ENCODE measurements around the gene MDK. TPM values are rescaled to one million over a fixed set of nuclear protein-coding genes. Genes with fewer than 3 reads are reported as not detected.

Gene MDK
- total RNA-seq, 1 experiment from 2014 or later, result 0.49 TPM

- H3K4me3 Mint-ChIP-seq (ENCODE audit: unreplicated experiment), result peak overlapping the region; percentile 47
- DNase-seq (ENCODE audit: unreplicated experiment), result peak; percentile 49
- no peaks in the 10 kb centered on the region for H3K9me3 Mint-ChIP-seq (ENCODE audit: unreplicated experiment)
- H3K4me1 Mint-ChIP-seq (ENCODE audit: insufficient read depth, unreplicated experiment), result peaks cover 32% of the 10 kb centered on the region
- CTCF ChIA-PET, result interaction anchor here (0.6 to 2.4 kb wide), 7 partner anchors 9 to 322 kb away, joined by 3 to 12 read pairs (median 4); no protein-coding TSS in a partner anchor
- H3K27me3 Mint-ChIP-seq (ENCODE audit: insufficient read depth, unreplicated experiment), result no peaks in the 10 kb centered on the region
- intact Hi-C loops (cut with micrococcal nuclease), result no loop called here
- BruUV-seq (replicated peaks), result no TSS peak
- peak overlapping the region; percentile 9 for H3K27ac Mint-ChIP-seq (ENCODE audit: low read depth, unreplicated experiment)
- H3K36me3 Mint-ChIP-seq (ENCODE audit: insufficient read depth, unreplicated experiment), result peaks cover 6% of the 10 kb centered on the region
- POLR2A ChIA-PET, result interaction anchor here (0.6 to 1.2 kb wide), 6 partner anchors 8 to 372 kb away, joined by 3 to 5 read pairs (median 4); no protein-coding TSS in a partner anchor
- TF ChIP-seq CTCF (IDR thresholded peaks at IDR 0.05; ENCODE audit: unreplicated experiment), result no peak
Measured at GRCh38 chr11:46345131-46345597, 36.3 kb upstream of the MDK start.

- POLR2A ChIA-PET, result interaction anchor here (1.2 kb wide), 1 partner anchor 103 kb away, joined by 5 read pairs; no protein-coding TSS in a partner anchor
- no peaks in the 10 kb centered on the region for H3K27me3 Mint-ChIP-seq (ENCODE audit: insufficient read depth, unreplicated experiment)
- CTCF ChIA-PET, result interaction anchor here (0.6 to 2.2 kb wide), 12 partner anchors 9 to 381 kb away, joined by 3 to 8 read pairs (median 4); no protein-coding TSS in a partner anchor
- H3K27ac Mint-ChIP-seq (ENCODE audit: low read depth, unreplicated experiment), result no peak overlapping the region
- H3K36me3 Mint-ChIP-seq (ENCODE audit: insufficient read depth, unreplicated experiment), result peaks cover 6% of the 10 kb centered on the region
- no TSS peak for BruUV-seq (replicated peaks)
- no peak for DNase-seq (ENCODE audit: unreplicated experiment)
- H3K4me1 Mint-ChIP-seq (ENCODE audit: insufficient read depth, unreplicated experiment), result peaks cover 31% of the 10 kb centered on the region
- intact Hi-C loops (cut with micrococcal nuclease), result no loop called here
- peak overlapping the region; percentile 47 for H3K4me3 Mint-ChIP-seq (ENCODE audit: unreplicated experiment)
- H3K9me3 Mint-ChIP-seq (ENCODE audit: unreplicated experiment), result no peaks in the 10 kb centered on the region
- TF ChIP-seq CTCF (IDR thresholded peaks at IDR 0.05; ENCODE audit: unreplicated experiment), result no peak
Measured at GRCh38 chr11:46345881-46346484, 35.5 kb upstream of the MDK start.

- Mint-ChIP-seq H3K9me3 (ENCODE audit: unreplicated experiment) (no peaks in the 10 kb centered on the region), H3K4me3 (ENCODE audit: unreplicated experiment) (peak within 1 kb of the TSS; percentile 59), H3K27ac (ENCODE audit: low read depth, unreplicated experiment) (peak within 1 kb of the TSS; percentile 27), H3K36me3 (ENCODE audit: insufficient read depth, unreplicated experiment) (peaks cover 6% of the 10 kb centered on the region), H3K27me3 (ENCODE audit: insufficient read depth, unreplicated experiment) (no peaks in the 10 kb centered on the region), H3K4me1 (ENCODE audit: insufficient read depth, unreplicated experiment) (peaks cover 31% of the 10 kb centered on the region)
- ChIA-PET POLR2A (interaction anchor here (0.6 to 1.0 kb wide), 5 partner anchors 8 to 161 kb away, joined by 3 to 4 read pairs (median 4); no protein-coding TSS in a partner anchor), CTCF (interaction anchor here (0.7 to 1.6 kb wide), 11 partner anchors 10 to 382 kb away, joined by 3 to 7 read pairs (median 3); no protein-coding TSS in a partner anchor)
- no TSS peak for BruUV-seq (replicated peaks)
- TF ChIP-seq CTCF (IDR thresholded peaks at IDR 0.05; ENCODE audit: unreplicated experiment), result peak; percentile 81
- intact Hi-C loops (cut with micrococcal nuclease), result no loop called here
- peak; percentile 78 for DNase-seq (ENCODE audit: unreplicated experiment)
Measured at GRCh38 chr11:46346886-46347636, 34.4 kb upstream of the MDK start, which contains the start of gene DGKZ. Gene DGKZ (plus strand): TSS chr11:46347463. CDS start chr11:46347660, 197 bp downstream.
